NOMO-1 treated with dmso at 0.1 percent for 144 hours (cell line): ENCODE data around the gene SPON1.
"Not testable (repeated sequence)": the region's sequence is repeated elsewhere in the genome, so short reads cannot be mapped to it uniquely, and the experiment has no call there.

Experiments used
- DNase-seq: peaks from one replicate; lab custom pipeline; 2025; ENCODE audit not compliant: unreplicated experiment; lab: John Stamatoyannopoulos, UW

Gene SPON1

DNA sequence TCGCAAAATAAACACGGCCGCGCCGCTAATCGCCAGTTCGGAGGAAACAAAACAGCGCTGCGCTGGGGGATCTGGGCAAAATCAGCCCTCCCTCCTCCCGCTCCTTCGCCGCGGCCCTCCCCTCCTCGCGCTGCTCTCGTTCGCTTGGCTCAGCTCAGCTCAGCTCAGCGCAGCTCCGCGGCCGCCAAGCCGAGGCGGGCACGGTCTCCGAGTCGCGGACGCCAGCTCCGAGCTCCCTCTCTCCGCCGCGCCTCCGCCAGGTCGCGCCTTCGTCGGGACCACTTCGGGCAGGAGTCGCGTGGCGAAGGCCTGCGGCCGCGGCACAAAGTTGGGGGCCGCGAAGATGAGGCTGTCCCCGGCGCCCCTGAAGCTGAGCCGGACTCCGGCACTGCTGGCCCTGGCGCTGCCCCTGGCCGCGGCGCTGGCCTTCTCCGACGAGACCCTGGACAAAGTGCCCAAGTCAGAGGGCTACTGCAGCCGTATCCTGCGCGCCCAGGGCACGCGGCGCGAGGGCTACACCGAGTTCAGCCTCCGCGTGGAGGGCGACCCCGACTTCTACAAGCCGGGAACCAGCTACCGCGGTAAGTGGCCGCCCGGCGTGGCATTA lies at the start of gene SPON1:
TSS of gene SPON1 (plus strand) at position 162 of the 607 bp plus-strand sequence. CDS start at position 344, 182 bp downstream.
- no peak for DNase-seq

- DNase-seq, result no peak
Measured at GRCh38 chr11:13917264-13917663, 45.3 kb upstream of the SPON1 start.

GRCh38 chr11:13917904-13918303 lies 44.6 kb upstream of the SPON1 start:
- no peak for DNase-seq

- DNase-seq, result no peak
Measured at GRCh38 chr11:13920756-13921155, 41.8 kb upstream of the SPON1 start.

DNA sequence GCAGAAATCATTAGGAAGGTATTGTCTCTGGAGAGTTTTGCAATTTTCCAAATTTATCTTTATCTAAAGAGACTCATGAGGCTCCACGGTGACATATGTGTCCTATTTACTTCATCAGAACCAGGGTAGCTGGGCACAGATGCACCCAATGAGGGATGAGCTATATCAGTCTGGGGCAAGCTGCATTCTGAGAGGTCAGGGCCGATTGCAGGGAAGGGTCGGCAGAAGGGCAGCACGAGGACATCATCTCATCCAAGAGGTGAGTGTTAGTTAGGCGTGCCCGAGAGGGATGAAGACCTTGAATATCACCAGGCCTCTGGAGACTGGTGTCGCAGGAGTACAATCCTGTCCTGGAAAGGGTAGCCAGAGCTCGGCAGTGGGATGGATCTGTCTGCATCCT lies 41.0 kb upstream of the SPON1 start:
- DNase-seq, result no peak

DNA sequence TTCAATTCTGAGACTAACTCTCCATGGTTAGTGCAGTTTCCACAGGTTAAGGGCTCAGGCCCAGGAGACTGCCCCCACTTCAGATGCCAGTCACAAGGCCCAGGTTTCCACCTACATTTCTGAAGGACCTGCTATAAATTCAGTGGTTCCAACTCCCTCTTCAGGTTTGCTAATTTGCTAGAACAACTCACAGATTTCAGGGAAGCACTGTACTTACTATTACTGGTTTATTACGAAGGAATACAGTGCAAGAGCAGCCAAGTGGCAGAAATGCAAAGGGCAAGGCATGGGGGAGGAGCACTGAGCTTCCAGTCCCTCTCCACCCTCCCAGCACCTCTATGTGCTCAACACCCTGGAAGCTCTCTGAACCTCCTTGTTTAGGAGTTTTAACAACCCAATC lies 39.3 kb upstream of the SPON1 start:
- no peak for DNase-seq

DNA sequence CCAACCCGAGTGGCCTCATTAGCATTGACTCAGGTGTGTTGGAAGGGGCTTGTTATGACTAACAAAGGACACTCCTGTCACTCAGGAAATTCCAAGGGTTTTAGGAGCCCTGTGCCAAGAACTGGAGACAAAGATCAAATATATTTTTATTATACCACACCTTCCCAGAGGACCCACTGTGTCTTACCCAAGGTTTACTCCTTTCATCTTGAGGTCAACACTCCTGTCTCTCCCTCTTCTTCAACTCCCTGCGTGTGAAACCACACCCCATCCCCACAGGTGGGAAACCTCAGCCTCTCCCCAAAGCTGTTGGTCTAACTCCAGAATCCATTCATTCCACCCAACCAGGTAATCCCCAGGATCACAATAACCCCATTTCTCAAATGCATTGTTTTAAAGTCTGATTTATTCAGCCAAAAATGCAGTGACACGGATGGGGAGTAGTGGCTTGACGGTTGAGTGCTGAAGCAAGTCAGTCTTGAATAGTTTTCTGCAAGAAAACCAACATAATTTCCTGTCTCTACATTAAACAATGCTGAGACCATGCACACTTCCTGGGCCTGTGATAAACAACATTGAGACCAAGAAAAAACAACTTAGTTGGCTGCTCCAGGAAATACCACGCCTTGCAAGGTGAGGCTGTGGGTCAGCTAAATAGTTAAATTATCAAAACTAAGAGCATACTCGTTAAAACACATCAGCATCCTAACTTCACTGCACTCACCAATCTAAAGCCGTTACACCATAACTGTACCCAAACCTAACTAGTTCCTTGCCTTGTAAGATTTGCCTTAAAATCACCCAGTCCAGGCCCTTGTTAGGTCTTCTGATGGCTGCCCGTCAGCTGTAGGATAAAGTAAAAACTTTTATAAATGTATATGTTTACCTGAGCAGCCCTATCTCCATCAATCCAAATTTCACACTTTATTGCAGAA lies 38.5 kb upstream of the SPON1 start:
- no peak for DNase-seq

DNA sequence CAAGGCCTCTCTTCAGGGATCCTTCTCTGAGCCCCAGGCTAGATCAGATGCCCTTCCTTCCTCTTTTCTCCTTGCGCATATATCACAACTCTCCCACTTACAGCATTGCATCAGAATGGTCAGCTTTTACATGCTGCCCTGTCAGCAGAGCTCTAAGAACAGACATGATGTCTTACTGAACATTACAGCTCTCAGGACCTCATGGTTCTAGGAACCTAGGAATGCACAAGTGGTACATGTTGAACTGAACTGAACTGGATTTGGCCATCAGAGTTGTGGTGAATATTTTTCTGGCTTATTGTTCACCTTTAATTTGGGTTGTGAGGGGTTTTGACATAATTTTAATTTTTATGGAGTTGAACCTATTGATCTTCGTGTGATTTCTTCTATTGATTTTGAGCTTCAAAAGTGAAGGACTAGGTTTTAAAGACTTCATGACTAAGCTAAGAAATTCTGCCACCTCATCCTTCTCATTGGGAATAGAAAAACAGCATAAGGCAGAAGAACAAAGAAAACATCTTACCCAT lies 37.7 kb upstream of the SPON1 start:
- DNase-seq, result peak; percentile 80

GRCh38 chr11:13926366-13926765 lies 36.2 kb upstream of the SPON1 start:
- DNase-seq, result not testable (repeated sequence)

DNA sequence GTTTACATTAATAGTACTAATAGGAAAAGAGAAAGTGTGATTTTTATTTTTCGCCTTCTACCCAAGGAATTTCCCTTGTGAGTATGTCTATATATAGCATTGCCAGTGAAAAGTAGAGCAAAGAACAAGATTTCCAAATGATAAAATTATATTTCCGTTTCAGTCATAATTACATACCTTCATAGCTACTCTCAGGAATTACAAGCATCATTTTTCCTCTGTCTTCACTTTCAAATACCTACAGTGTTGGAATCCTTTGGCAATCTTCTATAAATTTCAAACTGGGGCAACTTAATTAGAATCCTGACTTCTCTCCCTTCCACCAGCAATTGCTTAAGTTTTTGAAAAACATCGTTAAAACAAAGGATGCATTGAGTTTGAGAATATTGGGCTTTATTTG lies 35.5 kb upstream of the SPON1 start:
- no peak for DNase-seq

DNA sequence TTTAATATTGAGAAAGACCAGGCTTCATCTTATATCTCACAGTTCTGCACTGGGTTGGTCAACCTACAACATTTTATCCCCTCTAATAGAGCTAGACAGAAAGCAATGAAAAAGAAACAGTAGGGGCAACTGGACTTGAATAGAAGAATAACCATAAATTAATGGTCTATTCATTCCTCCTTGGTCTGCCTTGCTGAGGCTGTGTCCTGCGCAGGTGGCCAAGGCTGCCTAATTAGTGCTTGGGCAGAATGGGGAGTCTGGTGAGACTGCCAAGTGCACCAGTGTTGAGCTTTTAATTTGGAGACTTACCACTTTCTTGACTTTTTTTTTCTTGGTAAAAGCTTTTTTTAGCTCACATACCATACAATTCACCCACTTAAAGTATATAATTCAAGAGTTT lies 35.0 kb upstream of the SPON1 start:
- DNase-seq, result no peak

- no peak for DNase-seq
Measured at GRCh38 chr11:13928566-13929251, 33.8 kb upstream of the SPON1 start.

DNA sequence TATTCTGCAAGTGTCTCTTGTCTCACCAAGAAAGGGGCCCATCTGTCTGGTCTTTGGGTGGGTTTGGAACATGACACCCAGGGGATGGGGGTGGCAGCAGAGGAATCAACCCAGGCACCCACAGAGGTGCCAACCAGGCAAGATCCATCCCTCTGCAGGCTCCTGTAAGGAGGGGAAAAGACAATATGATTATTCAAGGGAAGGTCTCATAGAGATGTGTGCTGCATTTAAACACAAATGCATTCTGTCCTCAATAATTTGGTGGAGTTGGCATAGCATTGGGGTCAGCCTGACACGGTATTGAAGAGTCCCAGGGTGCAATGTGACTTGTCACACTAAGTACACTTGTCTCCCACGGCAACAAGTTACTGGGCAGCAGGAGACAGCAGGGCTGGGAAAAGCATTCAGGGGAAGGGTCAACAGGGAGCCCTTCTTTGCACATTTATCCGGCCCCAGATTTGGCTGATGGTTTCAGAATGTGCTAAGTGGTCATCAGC lies 33.1 kb upstream of the SPON1 start:
- DNase-seq, result no peak

- no peak for DNase-seq
Measured at GRCh38 chr11:13931356-13931755, 31.2 kb upstream of the SPON1 start.

- not testable (repeated sequence) for DNase-seq
Measured at GRCh38 chr11:13937154-13937553, 25.4 kb upstream of the SPON1 start.

GRCh38 chr11:13938829-13939228 lies 23.7 kb upstream of the SPON1 start:
- DNase-seq, result not testable (repeated sequence)

DNA sequence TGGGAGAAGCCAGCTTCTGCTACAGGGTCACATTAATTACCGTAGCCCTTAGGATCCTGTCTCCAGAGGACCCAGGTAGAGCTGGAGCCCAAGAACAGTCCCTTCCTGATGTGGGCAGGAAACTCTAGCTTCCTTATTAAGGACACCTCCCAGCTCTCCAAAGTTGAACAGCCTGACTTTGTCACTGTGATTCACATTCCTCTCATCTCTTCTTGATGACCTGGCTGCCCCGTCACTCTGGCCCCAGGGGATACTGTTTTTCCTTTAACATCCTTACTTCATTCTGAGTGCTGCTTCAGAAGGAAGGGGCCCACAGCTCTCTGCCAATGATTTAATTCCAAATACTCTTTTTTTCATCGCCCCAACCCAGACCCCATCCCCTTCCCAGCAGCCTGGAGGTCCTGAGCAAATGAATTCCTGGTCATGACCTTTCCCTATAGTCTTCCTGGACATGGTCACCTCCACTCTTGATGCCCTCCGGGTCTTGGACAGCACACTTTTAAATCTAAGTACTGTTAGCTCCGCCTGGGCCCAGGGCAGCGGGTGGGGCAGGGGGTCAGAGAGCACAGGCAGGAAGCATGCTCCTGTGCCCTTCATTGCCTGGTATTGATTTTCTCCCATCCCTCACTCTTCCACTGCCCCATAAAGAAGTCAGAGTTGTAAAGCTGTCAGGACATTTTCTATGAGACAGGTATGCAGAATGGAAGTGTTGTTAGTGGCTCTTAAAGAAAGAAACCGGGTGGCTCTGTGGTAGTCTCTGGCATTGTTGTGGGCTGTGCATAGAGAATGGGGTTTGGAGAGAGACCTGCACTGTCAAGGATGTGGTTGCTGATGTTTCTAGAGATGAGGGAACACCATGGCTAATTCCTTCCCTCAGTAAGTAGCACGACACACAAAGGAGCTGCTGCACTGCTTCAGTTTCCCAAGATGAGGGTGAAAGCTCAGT lies 22.3 kb upstream of the SPON1 start:
- no peak for DNase-seq

DNA sequence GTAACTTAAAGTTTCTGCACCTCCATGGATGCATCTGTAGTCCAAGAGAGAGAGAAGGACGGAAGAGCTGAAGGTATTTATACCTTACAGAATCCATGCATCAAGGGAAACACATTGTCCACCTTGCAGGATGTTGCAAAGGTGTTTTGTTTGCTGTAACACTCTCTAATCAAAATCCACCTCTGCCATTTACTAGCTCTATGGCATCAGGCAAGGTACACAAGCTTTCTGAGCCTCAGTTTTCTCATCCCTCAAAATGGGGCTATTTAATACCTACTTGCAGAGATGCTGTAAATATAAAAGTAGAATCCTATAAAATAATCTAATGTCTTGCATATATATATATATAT lies 21.6 kb upstream of the SPON1 start:
- DNase-seq, result no peak

- no peak for DNase-seq
Measured at GRCh38 chr11:13941775-13942174, 20.7 kb upstream of the SPON1 start.

DNA sequence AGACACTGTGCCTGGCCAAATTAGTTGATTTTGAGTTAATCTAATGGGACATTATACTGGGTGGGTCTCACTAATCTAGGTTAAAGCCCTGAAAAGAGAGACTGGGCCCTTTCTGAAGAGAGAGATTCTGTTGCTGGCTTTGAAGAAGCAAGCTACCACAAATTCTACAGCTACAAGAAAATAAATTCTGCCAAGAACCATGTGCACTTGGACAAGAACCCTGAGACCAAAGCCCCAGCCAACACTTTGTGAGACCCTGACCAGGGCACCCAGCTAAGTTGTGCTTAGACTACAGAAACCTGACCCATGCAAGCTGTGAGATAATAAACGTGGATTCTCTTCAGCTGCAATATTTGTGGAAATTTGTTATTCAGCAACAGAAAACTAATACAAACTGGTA lies 20.1 kb upstream of the SPON1 start:
- DNase-seq, result no peak
